Left ventricle myocardium superior (tissue), 1 donor: ENCODE results near the gene NEURL3. TPM values are rescaled to one million over a fixed set of nuclear protein-coding genes. Genes with fewer than 3 reads are reported as not detected.
"Not testable (repeated sequence)": the region's sequence is repeated elsewhere in the genome, so short reads cannot be mapped to it uniquely, and the experiment has no call there.

Experiments
- ATAC-seq: fragments of 200-7000 bp; cut with Tn5 transposase; one replicate; pipeline ENCODE4 v1.9.1; 2020; ENCODE audit warnings: mild to moderate bottlenecking, moderate library complexity
- DNase-seq: peaks from one replicate; pipeline ENCODE4 v3.0.0-alpha.2; 2020
- intact Hi-C: fragments of 100-400 bp; cut with micrococcal nuclease; formaldehyde crosslinking; loops from one replicate; pipeline ENCODE4 v1.11.0; 2022
- total RNA-seq: library from RNA; stranded (reverse); fragmentation: NEBNext Ultra II Directional; extraction: Animal tissue kit (Norgen Biotek cat#: 25700); gene quantifications from one replicate; pipeline ENCODE4 v1.2.1, GENCODE V29; 2021
- donor health status: DM: no; HTN: yes; CAD: no; lungs with severe emphysema.

NEURL3 gene
- total RNA-seq, 1 donor from 2014 or later: not detected

GRCh38 chr2:96495982-96496629, 9.1 kb downstream of the NEURL3 start:
- no peak for ATAC-seq
- DNase-seq: no peak
- intact Hi-C loops: no loop called here

- ATAC-seq (no peak), DNase-seq (no peak)
- intact Hi-C loops: no loop called here
Measured at GRCh38 chr2:96494188-96494587, 11.0 kb downstream of the NEURL3 start.

GRCh38 chr2:96493072-96493471, 12.1 kb downstream of the NEURL3 start:
- DNase-seq: no peak
- intact Hi-C loops: no loop called here
- ATAC-seq: no peak

- DNase-seq (no peak), ATAC-seq (no peak)
- intact Hi-C loops: no loop called here
Measured at GRCh38 chr2:96491860-96492497, 13.2 kb downstream of the NEURL3 start.

- intact Hi-C loops: no loop called here
- ATAC-seq: peak; percentile 32
- DNase-seq: no peak
Measured at GRCh38 chr2:96489663-96490062, 15.5 kb downstream of the NEURL3 start.

GRCh38 chr2:96489261-96489660, 15.9 kb downstream of the NEURL3 start:
- no peak for ATAC-seq
- intact Hi-C loops: no loop called here
- DNase-seq: no peak

GRCh38 chr2:96486696-96487095, 18.5 kb downstream of the NEURL3 start:
- intact Hi-C loops: no loop called here
- no peak for DNase-seq

GRCh38 chr2:96485751-96486651, 19.2 kb downstream of the NEURL3 start:
- ATAC-seq (peak; percentile 94), DNase-seq (peak; percentile 74)
- intact Hi-C loops: no loop called here

More at GRCh38 chr2:96486696-96487095, 18.5 kb downstream of the NEURL3 start:
- ATAC-seq: no peak

GRCh38 chr2:96485350-96485749, 19.8 kb downstream of the NEURL3 start:
- intact Hi-C loops: no loop called here
- DNase-seq: no peak
- ATAC-seq: no peak

GRCh38 chr2:96484091-96484490, 21.1 kb downstream of the NEURL3 start:
- ATAC-seq (no peak), DNase-seq (no peak)
- intact Hi-C loops: no loop called here

GRCh38 chr2:96477458-96477857, 27.7 kb downstream of the NEURL3 start:
- ATAC-seq: no peak
- intact Hi-C loops: no loop called here
- DNase-seq: no peak

- intact Hi-C loops: no loop called here
- DNase-seq (no peak), ATAC-seq (no peak)
Measured at GRCh38 chr2:96471772-96472171, 33.4 kb downstream of the NEURL3 start.

- intact Hi-C loops: no loop called here
- DNase-seq (peak; percentile 76), ATAC-seq (peak; percentile 90)
Measured at GRCh38 chr2:96470636-96471035, 34.5 kb downstream of the NEURL3 start.

GRCh38 chr2:96470109-96470508, 35.0 kb downstream of the NEURL3 start:
- no peak for DNase-seq
- intact Hi-C loops: no loop called here
- ATAC-seq: no peak

GRCh38 chr2:96468904-96469303, 36.3 kb downstream of the NEURL3 start:
- intact Hi-C loops: no loop called here
- no peak for DNase-seq
- no peak for ATAC-seq

GRCh38 chr2:96464651-96465050, 40.5 kb downstream of the NEURL3 start:
- intact Hi-C loops: no loop called here
- DNase-seq: no peak
- no peak for ATAC-seq

GRCh38 chr2:96464061-96464460, 41.1 kb downstream of the NEURL3 start:
- no peak for ATAC-seq
- intact Hi-C loops: no loop called here
- no peak for DNase-seq

- ATAC-seq (no peak), DNase-seq (no peak)
- intact Hi-C loops: no loop called here
Measured at GRCh38 chr2:96463119-96463518, 42.0 kb downstream of the NEURL3 start.

- ATAC-seq, intact Hi-C loops, DNase-seq: not testable (repeated sequence)
Measured at GRCh38 chr2:96461616-96462015, 43.5 kb downstream of the NEURL3 start.

GRCh38 chr2:96452053-96452452, 53.1 kb downstream of the NEURL3 start:
- ATAC-seq: no peak
- DNase-seq: no peak
- intact Hi-C loops: no loop called here
